Measurements from ENCODE around the gene PITX1. TPM values are rescaled to one million over a fixed set of nuclear protein-coding genes. Genes with fewer than 3 reads are reported as not detected.
"Not testable (repeated sequence)": the region's sequence is repeated elsewhere in the genome, so short reads cannot be mapped to it uniquely, and the experiment has no call there.

Gene PITX1
- polyA plus RNA-seq (2013, experiment 1 of 2) = 0.17 TPM
- 0.14 TPM for polyA plus RNA-seq (2013, experiment 2 of 2)

GRCh38 chr5:135033901-135034235 is at the start of gene PITX1:
PITX1 (minus strand) TSS chr5:135034228; CDS start chr5:135033881, 347 bp downstream.
- WGBS, 2 donors (ENCODE audit: extremely low coverage in 2 of 2, insufficient read length in 2 of 2, insufficient replicate concordance in 1 of 2) = no CpG with 5 or more reads among the region's 49 CpGs
- Histone ChIP-seq H4K8ac (ENCODE audit: low read depth, low read length) (no peak within 1 kb of the TSS), H2BK12ac (ENCODE audit: low read length) (no peak within 1 kb of the TSS), H2AFZ (ENCODE audit: low read length) (peak within 1 kb of the TSS; percentile 84), H3K27me3 (ENCODE audit: control insufficient read depth in 3 of 3, insufficient read depth in 3 of 3, low read depth in 1 of 3, low read length in 3 of 3) (peaks cover 65 to 98% (median 93%) of the 10 kb centered on the region in 3 experiments), H3K4me1 (ENCODE audit: control insufficient read depth in 2 of 2, insufficient read depth in 1 of 2, low read depth in 1 of 2, low read length in 2 of 2) (peaks cover 3 to 8% of the 10 kb centered on the region in 2 donors), H3K9me3 (replicated peaks in 1 of 2; ENCODE audit: control insufficient read depth in 2 of 2, insufficient read depth in 1 of 2, low read depth in 1 of 2, low read length in 2 of 2) (peaks cover 0 to 3% of the 10 kb centered on the region in 2 donors), H3K27ac (replicated peaks; ENCODE audit: low read length) (peak within 1 kb of the TSS; percentile 31), H4K91ac (ENCODE audit: low read depth, low read length, poor library complexity) (no peak within 1 kb of the TSS), H2BK5ac (ENCODE audit: low read length) (no peak within 1 kb of the TSS), H2BK120ac (ENCODE audit: low read depth, low read length) (no peak within 1 kb of the TSS), H3K23ac (ENCODE audit: low read depth, low read length, poor library complexity) (peak within 1 kb of the TSS; percentile 20), H2AK5ac (ENCODE audit: low read depth, low read length) (no peak within 1 kb of the TSS), H3K4ac (ENCODE audit: low read length) (no peak within 1 kb of the TSS), H3K4me2 (ENCODE audit: insufficient read depth, low read length, poor library complexity, severe bottlenecking) (peak within 1 kb of the TSS; percentile 85), H3K79me1 (ENCODE audit: low read depth, low read length) (no peaks in the 10 kb centered on the region), H3K36me3 (replicated peaks in 1 of 2; ENCODE audit: control insufficient read depth in 2 of 2, insufficient read depth in 2 of 2, low read length in 2 of 2) (no peaks in the 10 kb centered on the region), H3K4me3 (ENCODE audit: low read length in 2 of 2) (peak within 1 kb of the TSS in 1 of 2 donors; percentile 68), H3K14ac (ENCODE audit: low read length) (peak within 1 kb of the TSS; percentile 40), H2BK15ac (ENCODE audit: low read length) (peak within 1 kb of the TSS; percentile 52), H3K9ac (ENCODE audit: low read depth, low read length, poor library complexity) (no peak within 1 kb of the TSS), H3K18ac (ENCODE audit: low read length) (peak within 1 kb of the TSS; percentile 66)
- no peak for DNase-seq (ENCODE audit: low spot score)

- H3K27ac ChIP-seq (replicated peaks; ENCODE audit: low read length); H2AFZ ChIP-seq (ENCODE audit: low read length); H3K14ac ChIP-seq (ENCODE audit: low read length); H2BK120ac ChIP-seq (ENCODE audit: low read depth, low read length); H3K36me3 ChIP-seq (replicated peaks in 1 of 2; ENCODE audit: control insufficient read depth in 2 of 2, insufficient read depth in 2 of 2, low read length in 2 of 2); H2BK12ac ChIP-seq (ENCODE audit: low read length); H3K4ac ChIP-seq (ENCODE audit: low read length); H4K91ac ChIP-seq (ENCODE audit: low read depth, low read length, poor library complexity); H3K4me3 ChIP-seq (ENCODE audit: low read length in 2 of 2); H3K79me1 ChIP-seq (ENCODE audit: low read depth, low read length); H2BK15ac ChIP-seq (ENCODE audit: low read length); H3K4me2 ChIP-seq (ENCODE audit: insufficient read depth, low read length, poor library complexity, severe bottlenecking); H3K9ac ChIP-seq (ENCODE audit: low read depth, low read length, poor library complexity); H3K27me3 ChIP-seq (ENCODE audit: control insufficient read depth in 3 of 3, insufficient read depth in 3 of 3, low read depth in 1 of 3, low read length in 3 of 3); H3K9me3 ChIP-seq (replicated peaks in 1 of 2; ENCODE audit: control insufficient read depth in 2 of 2, insufficient read depth in 1 of 2, low read depth in 1 of 2, low read length in 2 of 2); H2AK5ac ChIP-seq (ENCODE audit: low read depth, low read length); H2BK5ac ChIP-seq (ENCODE audit: low read length); DNase-seq (ENCODE audit: low spot score); H3K23ac ChIP-seq (ENCODE audit: low read depth, low read length, poor library complexity); H4K8ac ChIP-seq (ENCODE audit: low read depth, low read length); H3K4me1 ChIP-seq (ENCODE audit: control insufficient read depth in 2 of 2, insufficient read depth in 1 of 2, low read depth in 1 of 2, low read length in 2 of 2); H3K18ac ChIP-seq (ENCODE audit: low read length): not testable (repeated sequence)
- no CpG with 5 or more reads among the region's 3 CpGs for WGBS, 2 donors (ENCODE audit: extremely low coverage in 2 of 2, insufficient read length in 2 of 2, insufficient replicate concordance in 1 of 2)
These were observed 49.3 kb upstream of the PITX1 start for GRCh38 chr5:135083334-135083733.

GRCh38 chr5:135081240-135081639 is 47.2 kb upstream of the PITX1 start:
- H3K4me2 ChIP-seq (ENCODE audit: insufficient read depth, low read length, poor library complexity, severe bottlenecking) = no peak overlapping the region
- H3K9ac ChIP-seq (ENCODE audit: low read depth, low read length, poor library complexity) = no peak overlapping the region
- H2BK120ac ChIP-seq (ENCODE audit: low read depth, low read length) = no peak overlapping the region
- no peak overlapping the region for H3K14ac ChIP-seq (ENCODE audit: low read length)
- H2BK15ac ChIP-seq (ENCODE audit: low read length) = no peak overlapping the region
- no peak overlapping the region for H3K4ac ChIP-seq (ENCODE audit: low read length)
- no peak overlapping the region for H2BK5ac ChIP-seq (ENCODE audit: low read length)
- WGBS, 2 donors (ENCODE audit: extremely low coverage in 2 of 2, insufficient read length in 2 of 2, insufficient replicate concordance in 1 of 2) = no CpG with 5 or more reads among the region's 2 CpGs
- H3K9me3 ChIP-seq (replicated peaks in 1 of 2; ENCODE audit: control insufficient read depth in 2 of 2, insufficient read depth in 1 of 2, low read depth in 1 of 2, low read length in 2 of 2) = peaks cover 0 to 3% of the 10 kb centered on the region in 2 donors
- no peak overlapping the region for H2BK12ac ChIP-seq (ENCODE audit: low read length)
- H3K4me3 ChIP-seq (ENCODE audit: low read length in 2 of 2) = no peak overlapping the region
- H3K27ac ChIP-seq (replicated peaks; ENCODE audit: low read length) = no peak overlapping the region
- no peak overlapping the region for H4K91ac ChIP-seq (ENCODE audit: low read depth, low read length, poor library complexity)
- H3K23ac ChIP-seq (ENCODE audit: low read depth, low read length, poor library complexity) = no peak overlapping the region
- no peaks in the 10 kb centered on the region for H3K36me3 ChIP-seq (replicated peaks in 1 of 2; ENCODE audit: control insufficient read depth in 2 of 2, insufficient read depth in 2 of 2, low read length in 2 of 2)
- no peaks in the 10 kb centered on the region for H3K4me1 ChIP-seq (ENCODE audit: control insufficient read depth in 2 of 2, insufficient read depth in 1 of 2, low read depth in 1 of 2, low read length in 2 of 2)
- no peak for DNase-seq (ENCODE audit: low spot score)
- H3K27me3 ChIP-seq (ENCODE audit: control insufficient read depth in 3 of 3, insufficient read depth in 3 of 3, low read depth in 1 of 3, low read length in 3 of 3) = peaks cover 0 to 19% (median 0%) of the 10 kb centered on the region in 3 experiments
- H2AK5ac ChIP-seq (ENCODE audit: low read depth, low read length) = no peak overlapping the region
- H4K8ac ChIP-seq (ENCODE audit: low read depth, low read length) = no peak overlapping the region
- H3K18ac ChIP-seq (ENCODE audit: low read length) = no peak overlapping the region
- H3K79me1 ChIP-seq (ENCODE audit: low read depth, low read length) = no peaks in the 10 kb centered on the region
- H2AFZ ChIP-seq (ENCODE audit: low read length) = no peak overlapping the region

- H3K9me3 ChIP-seq (replicated peaks in 1 of 2; ENCODE audit: control insufficient read depth in 2 of 2, insufficient read depth in 1 of 2, low read depth in 1 of 2, low read length in 2 of 2) = peaks cover 0 to 3% of the 10 kb centered on the region in 2 donors
- no peak overlapping the region for H3K23ac ChIP-seq (ENCODE audit: low read depth, low read length, poor library complexity)
- no peaks in the 10 kb centered on the region for H3K36me3 ChIP-seq (replicated peaks in 1 of 2; ENCODE audit: control insufficient read depth in 2 of 2, insufficient read depth in 2 of 2, low read length in 2 of 2)
- no peak for DNase-seq (ENCODE audit: low spot score)
- H3K27ac ChIP-seq (replicated peaks; ENCODE audit: low read length) = no peak overlapping the region
- H2BK12ac ChIP-seq (ENCODE audit: low read length) = no peak overlapping the region
- no peaks in the 10 kb centered on the region for H3K79me1 ChIP-seq (ENCODE audit: low read depth, low read length)
- H2BK5ac ChIP-seq (ENCODE audit: low read length) = no peak overlapping the region
- H4K91ac ChIP-seq (ENCODE audit: low read depth, low read length, poor library complexity) = no peak overlapping the region
- no peak overlapping the region for H2AK5ac ChIP-seq (ENCODE audit: low read depth, low read length)
- H3K4ac ChIP-seq (ENCODE audit: low read length) = no peak overlapping the region
- no CpG with 5 or more reads among the region's 2 CpGs for WGBS, 2 donors (ENCODE audit: extremely low coverage in 2 of 2, insufficient read length in 2 of 2, insufficient replicate concordance in 1 of 2)
- no peak overlapping the region for H2AFZ ChIP-seq (ENCODE audit: low read length)
- no peak overlapping the region for H2BK15ac ChIP-seq (ENCODE audit: low read length)
- no peak overlapping the region for H4K8ac ChIP-seq (ENCODE audit: low read depth, low read length)
- peaks cover 0 to 2% of the 10 kb centered on the region in 2 donors for H3K4me1 ChIP-seq (ENCODE audit: control insufficient read depth in 2 of 2, insufficient read depth in 1 of 2, low read depth in 1 of 2, low read length in 2 of 2)
- H2BK120ac ChIP-seq (ENCODE audit: low read depth, low read length) = no peak overlapping the region
- no peak overlapping the region for H3K18ac ChIP-seq (ENCODE audit: low read length)
- H3K9ac ChIP-seq (ENCODE audit: low read depth, low read length, poor library complexity) = no peak overlapping the region
- H3K27me3 ChIP-seq (ENCODE audit: control insufficient read depth in 3 of 3, insufficient read depth in 3 of 3, low read depth in 1 of 3, low read length in 3 of 3) = peaks cover 0 to 34% (median 0%) of the 10 kb centered on the region in 3 experiments
- H3K4me3 ChIP-seq (ENCODE audit: low read length in 2 of 2) = no peak overlapping the region
- H3K14ac ChIP-seq (ENCODE audit: low read length) = no peak overlapping the region
- H3K4me2 ChIP-seq (ENCODE audit: insufficient read depth, low read length, poor library complexity, severe bottlenecking) = no peak overlapping the region
These were observed 45.7 kb upstream of the PITX1 start for GRCh38 chr5:135079760-135080159.

All from neuronal stem cell (in vitro differentiated cells).